Cardiac muscle cell (in vitro differentiated cells and primary cell): ENCODE data around the gene PPP2R3B. TPM values are rescaled to one million over a fixed set of nuclear protein-coding genes. Genes with fewer than 3 reads are reported as not detected.
"Not testable (repeated sequence)": the region's sequence is repeated elsewhere in the genome, so short reads cannot be mapped to it uniquely, and the experiment has no call there.

Source experiments
- DNase-seq, 2 donors: peaks; one replicate each; pipeline versions ENCODE4 v3.0.0 to v3.0.0-alpha.2; 2010 to 2017; ENCODE audit warnings: low read depth in 1 of 2, low spot score in 1 of 2
- H3K27ac ChIP-seq: fragments of 200-600 bp; sonication (generic); 2 replicates; pipeline ENCODE4 v1.5.1; 2016
- H3K27me3 ChIP-seq: fragments of 200-600 bp; sonication (generic); 2 replicates; pipeline ENCODE4 v1.6.0; 2016; ENCODE audit warnings: control low read depth
- H3K36me3 ChIP-seq: fragments of 200-600 bp; sonication (generic); 2 replicates; pipeline ENCODE4 v1.5.1; 2016; ENCODE audit warnings: control low read depth
- H3K4me1 ChIP-seq: fragments of 200-600 bp; sonication (generic); 2 replicates; pipeline ENCODE4 v1.8.1; 2017; ENCODE audit warnings: low read depth, mild to moderate bottlenecking, mixed run types
- H3K4me3 ChIP-seq: fragments of 200-600 bp; sonication (generic); 2 replicates; pipeline ENCODE4 v1.5.1; 2016; ENCODE audit warnings: mild to moderate bottlenecking
- H3K9me3 ChIP-seq: fragments of 200-600 bp; sonication (generic); 2 replicates; pipeline ENCODE4 v1.5.1; 2017; ENCODE audit warnings: low read depth, mild to moderate bottlenecking, control low read depth
- polyA plus RNA-seq: library from polyadenylated mRNA; unstranded; fragments of >200 nt; fragmentation: Nextera tagmentation; extraction: Ambion mirVana; gene quantifications from 2 replicates; pipeline ENCODE4 v1.2.1, GENCODE V29; 2016
- total RNA-seq: library from RNA; depleted of rRNA; stranded (reverse); fragments of >200 nt; gene quantifications from 2 replicates; pipeline ENCODE4 v1.2.3, GENCODE V29; 2016
- TF ChIP-seq, protein P1 (sequence below): IDR thresholded peaks from 2 replicates; pipeline ENCODE4 v1.5.1; 2012; ENCODE audit warnings: low read depth, mild to moderate bottlenecking, low read length

PPP2R3B gene
- total and polyA plus RNA-seq, 2 experiments from 2014 or later = 142 to 155 TPM

DNA sequence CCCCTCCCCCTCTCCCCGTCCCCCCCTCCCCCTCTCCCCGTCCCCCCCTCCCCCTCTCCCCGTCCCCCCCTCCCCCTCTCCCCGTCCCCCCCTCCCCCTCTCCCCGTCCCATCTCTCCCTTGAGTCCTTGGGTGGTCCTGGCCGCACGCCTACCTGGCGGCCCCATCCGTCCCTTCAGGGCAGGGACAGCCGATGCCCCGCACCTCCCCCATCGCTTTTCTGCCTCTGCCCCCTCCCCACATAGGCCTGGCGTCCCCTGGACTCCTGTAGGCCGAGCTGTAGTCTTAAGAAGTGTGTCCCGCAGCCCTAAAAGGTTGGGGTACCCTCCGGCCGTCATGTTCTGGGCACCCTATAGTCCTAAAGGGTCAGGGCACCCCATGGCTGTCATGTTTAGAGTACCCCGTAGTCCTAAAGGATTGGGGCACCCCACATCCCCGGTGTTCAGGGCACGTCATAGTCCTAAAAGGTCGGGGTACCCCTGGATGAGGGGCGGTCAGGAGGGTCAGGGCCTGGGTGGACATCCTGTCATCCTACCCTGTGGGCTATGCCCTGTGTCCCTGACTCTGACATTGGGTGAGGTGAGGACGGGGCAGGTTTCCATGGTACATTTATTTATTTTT, 57.3 kb downstream of the PPP2R3B start:
- no peak overlapping the region for H3K4me3 ChIP-seq

DNA sequence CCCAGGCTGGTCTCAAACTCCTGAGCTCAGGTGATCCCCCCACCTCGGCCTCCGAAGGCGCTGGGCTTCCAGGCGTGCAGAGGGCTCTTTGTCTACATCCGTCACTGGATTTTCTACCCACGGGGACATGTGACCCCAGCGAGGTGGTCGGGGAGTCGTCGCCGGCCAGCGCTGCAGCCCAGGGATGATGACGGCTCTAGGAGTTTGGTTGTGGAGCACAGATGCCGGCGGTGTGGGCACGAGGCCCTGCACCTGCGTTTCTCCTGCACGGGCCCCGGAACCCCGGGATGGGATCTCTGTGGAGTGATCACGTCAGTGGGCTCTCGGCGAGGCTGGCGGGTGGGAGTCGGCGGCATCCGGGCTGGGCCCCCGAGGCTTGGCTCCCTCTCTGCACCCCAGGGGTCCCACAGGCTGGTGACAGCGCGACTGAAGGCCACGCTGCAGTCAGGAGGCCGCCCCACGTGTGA, 59.0 kb downstream of the PPP2R3B start:
- H3K9me3 ChIP-seq = no peaks in the 10 kb centered on the region
- TF ChIP-seq, protein P1, sequence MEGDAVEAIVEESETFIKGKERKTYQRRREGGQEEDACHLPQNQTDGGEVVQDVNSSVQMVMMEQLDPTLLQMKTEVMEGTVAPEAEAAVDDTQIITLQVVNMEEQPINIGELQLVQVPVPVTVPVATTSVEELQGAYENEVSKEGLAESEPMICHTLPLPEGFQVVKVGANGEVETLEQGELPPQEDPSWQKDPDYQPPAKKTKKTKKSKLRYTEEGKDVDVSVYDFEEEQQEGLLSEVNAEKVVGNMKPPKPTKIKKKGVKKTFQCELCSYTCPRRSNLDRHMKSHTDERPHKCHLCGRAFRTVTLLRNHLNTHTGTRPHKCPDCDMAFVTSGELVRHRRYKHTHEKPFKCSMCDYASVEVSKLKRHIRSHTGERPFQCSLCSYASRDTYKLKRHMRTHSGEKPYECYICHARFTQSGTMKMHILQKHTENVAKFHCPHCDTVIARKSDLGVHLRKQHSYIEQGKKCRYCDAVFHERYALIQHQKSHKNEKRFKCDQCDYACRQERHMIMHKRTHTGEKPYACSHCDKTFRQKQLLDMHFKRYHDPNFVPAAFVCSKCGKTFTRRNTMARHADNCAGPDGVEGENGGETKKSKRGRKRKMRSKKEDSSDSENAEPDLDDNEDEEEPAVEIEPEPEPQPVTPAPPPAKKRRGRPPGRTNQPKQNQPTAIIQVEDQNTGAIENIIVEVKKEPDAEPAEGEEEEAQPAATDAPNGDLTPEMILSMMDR = no peak
- DNase-seq = no peak
- H3K27me3 ChIP-seq = no peaks in the 10 kb centered on the region
- H3K27ac ChIP-seq = no peak overlapping the region
- H3K36me3 ChIP-seq = no peaks in the 10 kb centered on the region
- H3K4me3 ChIP-seq = no peak overlapping the region
- no peaks in the 10 kb centered on the region for H3K4me1 ChIP-seq

More for the DNA sequence above, 57.3 kb downstream of the PPP2R3B start:
- Histone ChIP-seq H3K9me3 (no peaks in the 10 kb centered on the region), H3K27ac (no peak overlapping the region), H3K4me1 (no peaks in the 10 kb centered on the region), H3K36me3 (no peaks in the 10 kb centered on the region), H3K27me3 (no peaks in the 10 kb centered on the region)
- DNase-seq = no peak
- TF ChIP-seq, protein P1 = no peak

DNA sequence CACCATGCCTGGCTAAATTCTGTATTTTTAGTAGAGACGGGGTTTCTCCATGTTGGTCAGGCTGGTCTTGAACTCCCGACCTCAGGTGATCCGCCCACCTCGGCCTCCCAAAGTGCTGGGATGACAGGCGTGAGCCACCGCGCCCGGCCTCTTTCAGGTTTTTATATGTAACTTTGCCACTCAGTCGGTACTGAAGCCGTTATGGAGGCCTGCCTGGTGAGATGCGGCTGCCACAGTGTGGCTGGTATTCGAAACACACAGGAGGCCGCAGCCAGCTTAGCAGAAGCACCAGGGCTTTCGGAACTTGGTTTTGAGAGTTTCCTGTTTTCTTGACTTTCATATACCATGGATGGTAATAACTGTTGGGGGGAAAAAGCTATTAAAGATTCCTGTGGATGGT, 62.0 kb downstream of the PPP2R3B start:
- H3K4me3 ChIP-seq, DNase-seq, H3K27ac ChIP-seq, H3K9me3 ChIP-seq, H3K4me1 ChIP-seq, H3K36me3 ChIP-seq, H3K27me3 ChIP-seq: not testable (repeated sequence)

DNA sequence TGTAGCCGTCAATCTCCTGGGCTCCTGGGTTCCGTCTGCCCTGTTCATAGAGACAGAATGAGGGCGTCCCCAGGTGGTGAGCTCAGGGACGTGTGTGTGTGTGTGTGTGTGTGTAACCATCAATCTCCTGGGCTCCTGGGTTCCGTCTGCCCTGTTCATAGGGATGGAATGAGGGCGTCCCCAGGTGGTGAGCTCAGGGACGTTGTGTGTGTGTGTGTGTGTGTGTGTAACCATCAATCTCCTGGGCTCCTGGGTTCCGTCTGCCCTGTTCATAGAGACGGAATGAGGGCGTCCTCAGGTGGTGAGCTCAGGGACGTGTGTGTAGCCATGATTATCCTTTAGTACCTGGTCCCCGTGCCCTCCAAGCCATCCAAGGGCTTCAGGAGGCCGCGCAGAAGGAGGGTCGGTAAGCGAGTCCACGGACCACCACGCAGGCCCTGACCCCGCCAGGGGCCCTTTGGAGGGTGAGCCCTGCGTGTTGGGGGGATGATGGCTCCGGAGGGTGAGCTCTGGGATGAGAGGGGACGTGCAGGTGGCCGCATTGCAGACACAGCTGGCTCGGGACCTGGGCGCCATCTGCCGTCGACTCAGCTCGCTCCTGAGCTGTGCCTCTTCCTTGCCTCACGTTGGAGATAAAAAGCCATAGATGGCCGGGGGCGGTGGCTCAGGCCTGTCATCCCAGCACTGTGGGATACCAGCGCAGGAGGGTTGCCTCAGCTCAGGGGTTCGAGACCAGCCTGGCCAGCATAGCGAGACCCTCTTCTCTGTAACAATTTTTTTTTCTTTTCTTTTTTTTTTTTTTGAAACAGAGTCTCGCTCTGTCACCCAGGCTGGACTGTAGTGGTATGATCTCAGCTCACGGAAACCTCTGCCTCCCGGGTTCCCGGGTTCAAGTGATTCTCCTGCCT, 62.7 kb downstream of the PPP2R3B start:
- Histone ChIP-seq H3K4me1 (peaks cover 6% of the 10 kb centered on the region), H3K36me3 (no peaks in the 10 kb centered on the region), H3K27me3 (no peaks in the 10 kb centered on the region), H3K9me3 (no peaks in the 10 kb centered on the region), H3K27ac (no peak overlapping the region), H3K4me3 (no peak overlapping the region)
- TF ChIP-seq, protein P1 = no peak
- DNase-seq = peak; percentile 72 to 74

DNA sequence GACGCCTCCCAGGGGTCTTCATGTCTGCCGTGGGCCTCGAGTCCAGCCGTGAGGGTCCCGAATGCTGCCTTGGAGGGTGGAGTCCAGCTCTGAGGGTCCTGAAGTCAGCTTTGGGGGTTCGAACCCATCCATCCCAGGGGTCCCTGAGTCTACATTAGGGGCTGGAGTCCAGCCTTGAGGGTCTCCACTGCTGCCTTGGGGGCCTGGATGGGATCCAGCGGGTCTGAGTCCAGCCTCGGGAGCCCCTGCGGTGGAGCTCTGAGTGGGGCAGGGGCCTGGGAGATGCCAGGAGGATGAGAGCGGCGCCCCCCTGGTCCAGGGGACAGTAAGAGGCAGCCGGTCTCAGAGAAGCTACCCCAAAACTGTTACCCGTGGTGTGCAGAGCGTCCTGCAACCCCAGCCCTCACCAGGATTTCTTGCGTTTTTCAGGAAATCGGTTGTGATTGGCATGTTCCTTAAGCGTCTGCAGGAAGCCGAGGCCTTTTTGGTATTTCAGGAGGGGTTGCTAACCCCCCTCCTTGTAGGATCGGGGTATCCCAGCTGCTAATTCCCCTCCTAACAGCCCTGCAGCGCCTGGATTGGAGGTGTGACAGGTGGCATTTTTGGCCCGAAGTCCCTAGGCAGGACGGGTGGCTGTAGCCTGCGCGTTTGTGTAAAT, 66.5 kb downstream of the PPP2R3B start:
- Histone ChIP-seq H3K4me1 (peaks cover 6% of the 10 kb centered on the region), H3K9me3 (no peaks in the 10 kb centered on the region), H3K27ac (peak overlapping the region; percentile 72), H3K27me3 (no peaks in the 10 kb centered on the region), H3K36me3 (no peaks in the 10 kb centered on the region), H3K4me3 (peak overlapping the region; percentile 85)
- peak in 1 of 2 donors; percentile 40 for DNase-seq
- TF ChIP-seq, protein P1 = no peak
